Activated CD8-positive, alpha-beta memory T cell treated with anti-CD3 and anti-CD28 coated beads for 36 hours (primary cell): ENCODE data around the gene HHIP. TPM values are rescaled to one million over a fixed set of nuclear protein-coding genes. Genes with fewer than 3 reads are reported as not detected.

Experiments
- CTCF ChIA-PET: fragments of 350-600 bp; sonication (Branson Sonifier 250); formaldehyde crosslinking; loops from one replicate; lab custom pipeline; 2021; ENCODE audit warnings: antibody characterized with exemption; lab: Charles Lee
- POLR2A ChIA-PET: fragments of 350-600 bp; sonication (Branson Sonifier 250); formaldehyde crosslinking; loops from one replicate; lab custom pipeline; 2021; ENCODE audit warnings: antibody characterized with exemption; lab: Charles Lee
- total RNA-seq, 2 experiments: library from RNA; stranded (reverse); gene quantifications; one replicate each; pipeline ENCODE4 v1.2.3, GENCODE V29; 2021

HHIP gene
- total RNA-seq, 2 experiments from 2014 or later: not detected

DNA sequence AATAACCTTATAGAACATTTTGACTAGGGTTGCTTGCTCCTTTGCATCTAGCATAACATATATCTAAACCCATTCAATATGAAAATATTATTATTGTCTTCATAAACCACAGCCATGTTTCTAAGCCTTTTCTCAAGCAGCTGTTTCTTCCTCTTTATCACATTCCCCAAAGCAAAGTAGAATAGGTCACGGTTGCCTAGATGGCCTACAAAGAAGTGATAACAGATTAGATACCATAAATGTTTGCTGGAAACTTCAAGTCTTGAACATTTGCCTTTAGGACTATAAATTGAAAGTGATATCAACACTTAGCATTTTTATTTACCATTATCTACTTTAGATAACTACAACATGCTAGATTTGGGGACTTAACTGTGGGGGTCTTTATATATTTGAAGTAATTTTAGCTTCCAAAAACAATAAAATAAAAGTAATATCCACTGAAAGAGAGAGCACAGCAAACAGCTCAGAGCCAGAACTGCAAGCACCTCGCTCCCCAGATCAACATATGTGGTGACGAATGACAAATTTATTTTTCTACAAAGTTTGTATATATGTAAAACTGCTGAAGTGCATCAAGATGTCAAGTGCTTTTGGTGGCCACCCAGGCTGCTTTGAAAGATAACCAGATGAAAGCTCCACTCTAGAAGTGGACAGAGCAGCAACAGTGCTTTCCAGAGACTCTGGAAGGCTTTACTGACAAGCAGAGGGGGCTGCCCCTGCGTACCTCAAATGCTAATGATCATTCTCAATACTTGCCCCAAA, 8.0 kb downstream of the HHIP start:
- ChIA-PET POLR2A (no interaction called here), CTCF (no interaction called here)

- ChIA-PET CTCF (no interaction called here), POLR2A (no interaction called here)
Measured at GRCh38 chr4:144655491-144655890, 9.5 kb downstream of the HHIP start.

DNA sequence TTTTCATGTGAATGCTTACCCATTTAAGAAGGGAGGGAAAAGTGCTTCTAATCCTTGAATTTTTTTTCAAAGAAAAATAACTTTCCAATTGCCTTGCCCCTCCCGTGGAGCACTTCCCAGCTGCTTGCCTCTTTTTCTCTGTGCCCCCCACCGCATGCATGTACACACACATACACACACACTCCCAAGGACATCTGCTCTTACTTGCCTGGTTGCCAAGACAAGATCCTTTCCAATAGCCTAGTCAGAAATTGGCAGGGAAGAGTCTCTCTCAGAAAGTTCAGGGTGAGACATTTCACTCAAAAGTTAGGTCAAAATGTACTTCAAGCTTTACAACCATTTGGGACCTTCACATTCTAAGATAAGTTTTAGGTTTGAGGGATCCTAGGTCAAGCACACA, 10.9 kb downstream of the HHIP start:
- ChIA-PET POLR2A (no interaction called here), CTCF (no interaction called here)

- ChIA-PET POLR2A (no interaction called here), CTCF (no interaction called here)
Measured at GRCh38 chr4:144658015-144658567, 12.1 kb downstream of the HHIP start.

DNA sequence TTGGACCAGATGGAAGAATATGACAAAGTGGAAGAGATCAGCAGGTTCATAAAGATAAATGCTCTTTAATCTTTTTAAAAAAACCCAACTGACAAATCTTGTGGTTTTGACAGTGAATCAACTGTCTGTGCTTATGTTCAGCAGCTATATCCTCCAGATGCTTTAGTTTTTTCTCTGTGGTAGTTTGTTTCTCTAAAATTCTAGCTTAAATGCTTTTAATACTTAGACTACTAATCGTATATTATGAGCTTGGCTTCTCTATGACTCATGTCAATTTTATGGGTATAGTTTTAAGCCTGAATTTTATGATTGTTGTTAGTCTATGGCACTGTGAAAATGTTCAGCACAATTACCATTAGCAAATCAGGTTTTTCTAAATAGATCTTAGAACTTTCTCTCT, 12.9 kb downstream of the HHIP start:
- POLR2A ChIA-PET: no interaction called here
- CTCF ChIA-PET: no interaction called here

DNA sequence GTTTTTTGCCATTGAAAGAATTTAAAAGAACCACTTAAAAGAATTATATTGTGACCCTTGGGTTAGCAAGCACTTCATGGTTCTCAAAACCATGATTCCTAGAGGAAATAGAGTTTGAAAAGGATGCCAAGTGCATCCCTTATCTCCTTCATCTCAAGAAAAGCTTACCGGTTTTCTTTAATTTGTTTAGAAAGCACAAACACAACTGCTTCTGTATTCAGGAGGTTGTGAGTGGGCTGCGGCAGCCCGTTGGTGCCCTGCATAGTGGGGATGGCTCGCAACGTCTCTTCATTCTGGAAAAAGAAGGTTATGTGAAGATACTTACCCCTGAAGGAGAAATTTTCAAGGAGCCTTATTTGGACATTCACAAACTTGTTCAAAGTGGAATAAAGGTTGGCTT, 13.5 kb downstream of the HHIP start:
- ChIA-PET CTCF (no interaction called here), POLR2A (no interaction called here)

DNA sequence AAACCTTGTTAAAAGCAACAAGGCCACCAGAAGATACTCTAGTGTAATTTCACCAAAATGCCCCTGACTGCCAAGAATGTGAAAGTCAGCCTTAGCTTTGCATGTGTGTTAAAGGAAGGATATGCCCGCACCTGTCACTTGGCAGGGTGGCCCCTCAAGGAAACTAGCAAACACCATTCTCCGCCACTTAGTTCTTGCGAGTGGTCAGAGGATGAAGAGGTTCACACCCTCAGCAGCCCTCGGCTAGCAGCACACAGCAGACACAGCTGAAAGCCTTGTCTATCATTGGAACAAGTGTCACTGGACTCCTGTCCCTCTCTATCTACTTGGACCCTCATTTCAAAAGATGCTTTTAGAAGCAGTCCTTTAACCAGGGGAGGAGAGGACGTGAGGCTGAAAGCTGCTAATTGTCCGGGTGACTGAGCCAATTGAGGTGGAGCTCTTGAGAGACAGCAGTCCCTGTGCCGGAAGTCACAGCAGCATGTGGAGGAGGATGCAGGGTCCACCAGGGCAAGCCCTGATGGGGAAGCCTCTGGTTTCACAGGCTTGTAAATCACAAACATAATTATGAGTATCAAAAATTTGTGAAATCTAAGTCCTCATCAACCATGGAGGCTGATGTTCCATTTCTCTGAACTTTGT, 18.0 kb downstream of the HHIP start:
- CTCF ChIA-PET: no interaction called here

DNA sequence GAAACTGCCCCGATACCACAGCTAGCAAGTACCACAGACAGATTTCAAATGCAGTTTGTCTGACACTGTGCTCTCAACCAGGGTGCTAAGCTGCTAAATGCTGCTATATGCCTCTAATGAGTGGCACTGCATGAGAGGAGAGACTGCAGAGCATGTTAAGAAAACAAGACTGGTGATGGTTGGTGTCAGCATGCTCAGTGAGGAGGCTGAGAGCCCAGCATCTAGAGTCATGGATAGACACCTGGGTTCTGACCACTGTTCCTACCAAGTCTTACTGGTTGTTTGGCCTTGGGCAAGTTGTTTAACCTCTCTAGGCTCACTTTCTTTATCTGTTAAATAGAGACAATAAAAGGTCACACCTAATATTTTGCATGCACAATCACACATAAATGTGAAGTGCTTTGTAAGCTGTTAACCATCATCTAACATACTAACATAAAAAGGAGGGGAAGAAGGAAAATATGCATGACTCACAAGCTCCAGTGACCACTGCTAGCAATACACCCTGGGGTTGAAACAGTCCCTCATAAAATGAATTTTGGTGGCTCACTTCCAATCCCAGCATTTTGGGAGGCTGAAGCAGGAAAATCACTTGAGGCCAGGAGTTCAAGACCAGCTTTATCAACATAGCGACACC, 20.7 kb downstream of the HHIP start:
- POLR2A ChIA-PET: no interaction called here
- CTCF ChIA-PET: no interaction called here

More for the DNA sequence above, 18.0 kb downstream of the HHIP start:
- POLR2A ChIA-PET: no interaction called here

DNA sequence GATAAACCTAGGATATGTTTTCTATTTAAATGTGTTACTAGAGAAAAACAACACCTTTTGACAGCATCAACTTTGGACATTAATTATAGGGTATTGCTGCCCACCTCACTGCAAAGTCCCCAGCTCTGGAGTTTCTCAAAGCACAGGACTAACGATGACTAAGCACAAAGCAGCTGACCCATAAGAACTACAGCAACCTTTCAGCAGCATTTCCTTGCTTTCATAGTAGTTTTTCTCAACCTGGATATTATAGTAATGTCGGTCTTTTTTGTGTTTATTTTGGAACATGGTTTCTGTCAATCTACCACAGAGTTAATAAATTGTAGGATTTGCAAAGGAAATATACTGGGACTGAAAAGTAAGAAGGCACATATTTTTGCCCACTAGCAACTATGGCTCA, 21.5 kb downstream of the HHIP start:
- CTCF ChIA-PET: no interaction called here
- POLR2A ChIA-PET: no interaction called here

GRCh38 chr4:144670776-144671175, 24.8 kb downstream of the HHIP start:
- ChIA-PET POLR2A (no interaction called here), CTCF (interaction anchor here (0.6 kb wide), 1 partner anchor 506 kb away, joined by 3 read pairs; no protein-coding TSS in a partner anchor)

GRCh38 chr4:144674711-144675110, 28.8 kb downstream of the HHIP start:
- POLR2A ChIA-PET: no interaction called here
- CTCF ChIA-PET: no interaction called here

- CTCF ChIA-PET: no interaction called here
- POLR2A ChIA-PET: no interaction called here
Measured at GRCh38 chr4:144681806-144682205, 35.9 kb downstream of the HHIP start.

DNA sequence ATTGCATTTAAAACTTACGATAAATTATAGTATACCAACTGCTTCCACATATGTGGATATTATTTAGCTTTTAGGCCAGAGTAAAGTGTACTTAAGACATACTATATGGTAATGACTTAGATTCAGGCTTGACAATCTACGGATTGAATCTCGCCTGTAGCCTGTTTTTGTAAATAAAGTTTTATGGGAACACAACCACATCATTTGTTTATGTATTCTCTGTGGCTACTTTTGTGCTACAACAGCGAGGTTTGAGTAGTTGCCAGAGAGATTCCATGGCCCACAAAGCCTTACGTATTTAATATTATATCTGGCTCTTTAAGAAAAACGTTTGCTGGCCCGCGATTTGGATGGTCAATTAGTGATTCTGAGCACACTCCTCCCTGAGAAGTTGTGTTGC, 37.6 kb downstream of the HHIP start:
- CTCF ChIA-PET: no interaction called here
- POLR2A ChIA-PET: no interaction called here

GRCh38 chr4:144685911-144686310, 40.0 kb downstream of the HHIP start:
- ChIA-PET POLR2A (no interaction called here), CTCF (no interaction called here)

DNA sequence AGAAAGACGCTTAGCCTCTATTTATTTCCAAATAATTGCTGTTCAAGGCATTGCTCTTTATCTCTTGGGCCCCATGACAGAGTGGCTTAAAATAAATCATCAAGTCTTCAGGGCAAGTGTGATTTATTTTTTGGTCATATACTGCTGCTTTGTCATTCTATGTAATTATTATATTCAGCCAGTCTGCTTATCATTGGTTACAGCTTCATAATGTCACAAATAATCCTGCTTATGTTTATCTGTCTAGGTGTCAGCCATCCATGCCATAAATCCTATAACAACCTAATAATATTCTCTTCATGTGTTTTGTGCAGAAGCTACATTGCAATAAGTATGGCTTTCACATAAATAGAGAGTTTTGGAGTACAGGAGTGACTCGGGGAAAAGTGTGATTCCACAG, 41.0 kb downstream of the HHIP start:
- ChIA-PET POLR2A (no interaction called here), CTCF (no interaction called here)

DNA sequence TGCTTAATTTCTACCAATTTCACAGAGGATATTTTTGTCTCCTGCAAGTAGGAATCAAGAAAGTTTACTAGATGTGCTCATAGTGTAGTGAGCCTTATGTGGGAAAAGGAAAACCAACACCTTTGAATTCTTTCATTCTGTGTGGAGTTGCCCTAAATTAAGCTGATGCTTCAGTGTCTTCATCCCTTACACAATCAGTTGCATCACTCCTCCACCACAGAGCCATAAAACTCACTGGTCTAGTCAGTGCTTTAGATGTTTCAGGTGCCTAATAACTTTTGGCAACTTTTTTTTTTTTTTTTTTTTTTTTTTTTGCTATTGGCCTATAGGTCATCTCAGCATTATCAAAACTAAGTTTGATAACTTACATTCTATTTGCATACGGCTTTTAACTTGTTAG, 41.5 kb downstream of the HHIP start:
- ChIA-PET CTCF (no interaction called here), POLR2A (no interaction called here)

GRCh38 chr4:144688035-144688569, 42.1 kb downstream of the HHIP start:
- ChIA-PET POLR2A (no interaction called here), CTCF (no interaction called here)

- CTCF ChIA-PET: no interaction called here
- POLR2A ChIA-PET: no interaction called here
Measured at GRCh38 chr4:144689125-144689524, 43.2 kb downstream of the HHIP start.

DNA sequence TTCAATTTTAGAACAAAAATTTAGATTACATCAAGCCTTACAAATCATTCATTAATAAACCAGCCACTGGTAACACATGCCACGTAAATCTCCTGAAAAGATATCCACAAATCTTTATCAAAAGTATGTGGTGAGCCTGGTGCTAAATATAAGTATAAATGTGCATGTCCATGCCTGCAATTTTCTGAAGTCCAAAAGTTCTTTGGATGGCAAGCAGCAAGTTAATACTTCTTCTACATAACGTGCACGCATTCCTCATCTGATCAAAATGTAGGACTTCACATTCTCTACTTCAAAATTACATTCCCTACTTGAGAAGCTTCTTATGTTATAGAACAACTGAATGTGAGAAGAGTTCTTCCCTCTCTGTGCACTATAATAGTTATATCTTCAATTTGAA, 49.8 kb downstream of the HHIP start:
- POLR2A ChIA-PET: no interaction called here
- CTCF ChIA-PET: no interaction called here

- ChIA-PET CTCF (no interaction called here), POLR2A (no interaction called here)
Measured at GRCh38 chr4:144696376-144696775, 50.4 kb downstream of the HHIP start.
